Stimulated activated CD4-positive, alpha-beta T cell treated with anti-CD3 and anti-CD28 coated beads, Interleukin-1b, Interleukin-23, amount 100 ng/mL, for 24 hours (primary cell): ENCODE results near the gene ACAP2.
"Not testable (repeated sequence)": the region's sequence is repeated elsewhere in the genome, so short reads cannot be mapped to it uniquely, and the experiment has no call there.

Source experiments
- DNase-seq, 4 experiments: peaks; one replicate each; pipeline ENCODE4 v3.0.0-alpha.2; 2020; ENCODE audit warnings: low read depth in 4 of 4, low spot score in 1 of 4

ACAP2 gene

GRCh38 chr3:195247086-195247862, 195.5 kb downstream of the ACAP2 start:
- no peak for DNase-seq

- DNase-seq, result no peak
Measured at GRCh38 chr3:195246581-195246995, 196.2 kb downstream of the ACAP2 start.

- DNase-seq, result no peak
Measured at GRCh38 chr3:195245531-195245951, 197.3 kb downstream of the ACAP2 start.

- no peak for DNase-seq
Measured at GRCh38 chr3:195241592-195242355, 201.0 kb downstream of the ACAP2 start.

GRCh38 chr3:195240939-195241338, 201.9 kb downstream of the ACAP2 start:
- no peak for DNase-seq

GRCh38 chr3:195240171-195240701, 202.6 kb downstream of the ACAP2 start:
- no peak for DNase-seq

- DNase-seq, result no peak
Measured at GRCh38 chr3:195239121-195239520, 203.7 kb downstream of the ACAP2 start.

- DNase-seq, result no peak
Measured at GRCh38 chr3:195238586-195239118, 204.2 kb downstream of the ACAP2 start.

GRCh38 chr3:195238081-195238571, 204.7 kb downstream of the ACAP2 start:
- DNase-seq, result no peak

GRCh38 chr3:195236801-195237570, 205.8 kb downstream of the ACAP2 start:
- DNase-seq, result no peak

GRCh38 chr3:195236076-195236798, 206.6 kb downstream of the ACAP2 start:
- no peak for DNase-seq

- DNase-seq, result no peak
Measured at GRCh38 chr3:195230244-195230643, 212.6 kb downstream of the ACAP2 start.

- not testable (repeated sequence) for DNase-seq
Measured at GRCh38 chr3:195228886-195229285, 213.9 kb downstream of the ACAP2 start.

GRCh38 chr3:195227871-195228270, 214.9 kb downstream of the ACAP2 start:
- DNase-seq, result no peak

- no peak for DNase-seq
Measured at GRCh38 chr3:195226900-195227447, 215.8 kb downstream of the ACAP2 start.

GRCh38 chr3:195226445-195226844, 216.4 kb downstream of the ACAP2 start:
- DNase-seq, result no peak

GRCh38 chr3:195224980-195225580, 217.7 kb downstream of the ACAP2 start:
- no peak for DNase-seq
